AG20443 (cell line): ENCODE measurements around the gene STXBP2.

Experiments
- DNase-seq: peaks from one replicate; pipeline ENCODE4 v3.0.0; 2012; ENCODE audit warnings: low spot score, mixed read lengths

Gene STXBP2

DNA sequence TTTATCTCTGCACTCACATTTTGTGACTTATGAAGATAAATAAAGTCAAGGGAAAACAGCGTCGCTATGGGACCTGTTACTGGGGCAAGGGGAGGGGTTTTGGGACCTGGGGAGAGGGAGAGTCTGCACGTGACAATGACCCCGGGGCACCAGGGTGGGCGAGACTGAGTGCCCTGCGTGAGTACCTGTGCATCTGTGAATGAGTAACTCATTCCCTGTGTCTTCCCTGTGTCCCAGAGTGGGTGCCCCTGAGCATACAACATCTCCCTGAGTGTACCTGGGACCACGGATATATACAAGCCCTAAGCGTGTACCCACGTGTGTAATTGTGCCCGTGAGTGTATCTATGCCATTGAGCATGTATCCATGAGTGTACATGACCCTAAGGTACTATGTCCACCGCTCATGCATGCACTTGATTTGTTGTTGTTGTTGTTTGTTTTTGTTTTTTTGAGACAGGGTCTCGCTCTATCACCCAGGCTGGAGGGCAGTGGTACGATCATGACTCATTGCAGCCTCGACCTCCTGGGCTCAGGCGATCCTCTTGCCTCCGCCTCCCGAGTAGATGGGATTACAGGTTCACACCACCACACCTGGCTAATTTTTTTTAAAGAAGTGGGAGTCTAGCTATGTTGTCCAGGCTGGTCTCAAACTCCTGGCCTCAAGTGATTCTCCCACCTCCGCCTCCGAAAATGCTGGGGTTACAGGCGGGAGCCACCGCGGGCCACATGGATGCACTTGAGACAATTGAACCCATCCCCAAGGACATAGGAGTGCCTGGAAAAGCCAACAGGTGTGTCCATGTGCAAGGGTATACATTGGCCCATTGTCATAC lies 43.1 kb downstream of the STXBP2 start:
- DNase-seq, result no peak

DNA sequence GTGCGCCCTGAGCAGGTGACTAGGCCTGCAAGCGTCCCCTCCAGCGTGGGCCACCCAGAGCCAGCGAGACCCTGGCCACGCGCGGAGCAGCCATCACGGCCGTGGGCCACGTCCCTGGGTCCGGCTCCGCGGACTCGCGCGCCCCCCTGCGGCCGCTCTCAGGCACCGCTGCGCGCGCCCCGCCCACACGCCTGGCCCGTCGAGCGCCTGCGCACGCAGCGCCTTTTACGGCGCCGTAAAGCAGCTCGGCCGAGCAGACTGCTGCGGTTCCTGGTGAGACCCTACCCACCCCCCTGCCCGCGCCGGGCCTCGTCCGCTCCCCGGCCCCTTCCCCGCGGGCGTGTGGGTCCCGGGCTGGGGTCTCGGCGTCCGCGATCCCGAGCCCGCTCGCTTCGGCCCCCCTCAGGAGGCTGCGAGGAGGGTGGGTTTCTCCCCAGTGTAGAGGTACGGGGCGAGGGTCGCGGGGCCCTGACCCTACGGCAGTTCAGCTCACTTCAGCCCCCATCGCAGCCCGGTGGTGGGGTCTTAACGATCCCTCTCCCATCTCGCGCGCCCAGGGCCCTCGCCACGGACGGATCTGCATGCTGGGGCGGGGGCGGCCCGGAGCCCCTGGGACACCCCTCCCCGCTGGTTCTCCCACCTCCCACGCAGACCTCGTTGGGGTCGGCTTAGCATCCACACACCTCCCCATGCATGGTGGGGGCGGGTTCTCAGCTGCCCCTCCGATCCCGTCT lies 43.9 kb downstream of the STXBP2 start, which contains the start of gene TRAPPC5:
Gene TRAPPC5 (plus strand): TSS at position 228 of the 734 bp plus-strand sequence. CDS start 1,421 bp downstream, outside the sequence.
- peak; percentile 98 for DNase-seq

DNA sequence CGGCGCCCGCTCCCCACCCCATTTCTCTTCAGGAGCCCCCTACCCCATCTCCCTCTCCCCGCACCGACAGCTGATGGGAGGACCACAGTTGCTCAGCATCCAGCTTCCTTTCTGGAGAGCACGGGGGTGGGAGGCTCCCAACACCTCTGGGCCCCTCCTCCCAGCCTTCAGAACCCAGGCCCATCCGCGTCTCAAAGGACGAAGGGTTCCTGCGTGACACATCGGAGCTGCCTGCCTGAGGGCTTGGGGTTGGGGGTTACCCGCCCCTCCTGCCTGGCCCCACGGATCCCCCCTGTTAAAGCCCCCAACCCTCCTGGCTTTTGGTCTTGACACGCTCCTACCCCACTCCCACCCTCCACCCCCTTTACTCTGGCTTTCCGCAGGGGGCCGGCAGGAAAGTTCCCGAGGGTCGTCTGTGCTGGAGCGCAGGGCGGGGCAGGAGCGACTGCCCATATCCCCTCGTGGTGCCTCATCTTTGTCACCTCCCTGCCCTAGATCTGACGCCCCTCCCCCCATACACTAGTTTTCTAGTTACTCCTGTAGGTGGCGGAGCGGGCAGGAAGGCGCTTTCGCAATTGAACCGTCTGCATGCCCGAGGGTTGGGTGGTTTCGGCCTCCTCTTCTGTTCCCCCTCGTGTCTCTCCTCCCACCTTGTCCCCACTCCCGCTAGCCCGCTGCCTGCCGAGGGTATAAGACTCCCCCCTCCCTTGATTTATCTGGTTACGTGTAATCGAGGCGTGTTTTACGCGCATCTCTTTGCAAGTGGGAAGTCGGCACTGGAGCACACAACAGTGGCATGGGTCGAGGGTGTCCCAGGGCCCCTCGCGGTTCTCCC lies 44.6 kb downstream of the STXBP2 start:
- peak; percentile 90 for DNase-seq

DNA sequence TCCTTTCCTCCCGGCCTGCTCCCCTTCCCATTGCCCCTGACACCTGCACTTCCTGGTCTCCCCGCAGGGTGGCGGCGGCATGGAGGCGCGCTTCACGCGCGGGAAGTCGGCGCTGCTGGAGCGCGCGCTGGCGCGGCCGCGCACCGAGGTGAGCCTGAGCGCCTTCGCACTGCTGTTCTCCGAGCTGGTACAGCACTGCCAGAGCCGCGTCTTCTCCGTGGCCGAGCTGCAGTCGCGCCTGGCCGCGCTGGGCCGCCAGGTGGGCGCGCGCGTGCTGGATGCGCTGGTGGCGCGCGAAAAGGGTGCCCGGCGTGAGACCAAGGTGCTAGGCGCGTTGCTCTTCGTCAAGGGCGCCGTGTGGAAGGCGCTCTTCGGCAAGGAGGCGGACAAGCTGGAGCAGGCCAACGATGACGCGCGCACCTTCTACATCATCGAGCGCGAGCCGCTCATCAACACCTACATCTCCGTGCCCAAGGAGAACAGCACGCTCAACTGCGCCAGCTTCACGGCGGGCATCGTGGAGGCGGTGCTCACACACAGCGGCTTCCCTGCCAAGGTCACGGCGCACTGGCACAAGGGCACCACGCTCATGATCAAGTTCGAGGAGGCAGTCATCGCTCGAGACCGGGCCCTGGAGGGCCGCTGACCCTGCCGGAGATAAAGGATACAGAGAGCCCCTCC lies 45.4 kb downstream of the STXBP2 start:
- DNase-seq, result no peak

DNA sequence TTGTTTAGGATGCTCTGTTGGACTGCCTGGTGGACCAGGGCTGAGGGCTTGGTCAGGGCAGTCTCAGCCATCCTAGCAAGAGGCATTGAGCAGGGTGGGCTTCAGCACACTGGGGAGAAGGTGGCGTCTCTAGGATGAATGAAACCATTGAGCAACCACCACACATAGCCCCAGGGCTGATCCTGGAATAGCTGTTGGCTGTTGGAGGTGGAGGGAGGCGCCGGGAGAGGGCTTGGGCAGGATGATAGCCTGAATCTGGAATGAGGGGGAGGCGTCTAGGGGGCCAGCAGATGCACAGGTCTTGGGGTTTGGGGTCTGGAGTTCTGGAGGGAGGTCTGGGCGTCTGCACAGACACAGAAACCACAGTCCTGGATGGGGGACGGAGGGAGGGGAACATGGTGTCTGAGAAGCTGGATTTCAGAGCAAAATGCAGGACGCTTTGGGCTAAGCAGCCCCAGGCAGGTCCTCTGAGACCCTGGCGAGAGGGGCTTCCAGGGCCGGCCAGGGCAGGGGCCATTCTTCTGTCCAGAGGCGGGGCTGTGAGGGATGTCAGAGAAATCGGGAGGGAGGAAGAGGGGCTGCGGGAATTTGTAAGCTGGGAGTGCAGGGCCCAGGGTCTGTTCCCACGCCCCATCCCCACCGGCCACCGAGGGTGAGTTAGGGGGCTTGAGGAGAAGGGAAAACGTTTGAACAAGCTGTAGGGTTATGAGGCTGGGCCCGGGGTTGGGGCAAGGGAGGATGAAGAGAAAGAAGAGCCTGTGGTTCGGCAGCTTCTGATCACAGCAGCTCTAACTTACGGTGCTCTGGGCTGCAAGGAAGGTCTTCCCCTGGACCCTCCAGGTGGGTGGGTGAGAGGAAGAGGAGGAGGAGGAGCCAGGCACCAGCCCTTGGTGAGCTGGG lies 48.9 kb downstream of the STXBP2 start:
- DNase-seq, result no peak

DNA sequence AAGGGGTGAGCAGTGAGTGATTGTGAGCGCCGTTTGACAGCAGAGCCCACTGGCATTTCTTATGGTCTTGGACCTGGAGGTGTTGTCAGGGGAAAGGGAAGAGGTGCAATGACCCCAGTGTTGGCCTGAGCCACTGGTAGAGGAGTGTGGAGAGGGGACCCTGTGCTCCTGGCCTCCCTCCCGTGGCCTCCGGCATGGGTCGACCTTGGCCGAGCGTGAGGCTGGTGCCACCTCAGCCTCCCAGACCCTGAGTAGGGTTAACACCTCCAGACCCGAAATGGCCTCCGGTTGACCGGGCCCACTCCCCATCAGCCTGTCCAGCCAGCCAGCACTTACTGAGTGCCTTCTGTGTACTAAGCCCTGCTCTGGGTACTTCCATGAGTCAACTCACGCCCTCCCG lies 50.3 kb downstream of the STXBP2 start:
- DNase-seq, result no peak

DNA sequence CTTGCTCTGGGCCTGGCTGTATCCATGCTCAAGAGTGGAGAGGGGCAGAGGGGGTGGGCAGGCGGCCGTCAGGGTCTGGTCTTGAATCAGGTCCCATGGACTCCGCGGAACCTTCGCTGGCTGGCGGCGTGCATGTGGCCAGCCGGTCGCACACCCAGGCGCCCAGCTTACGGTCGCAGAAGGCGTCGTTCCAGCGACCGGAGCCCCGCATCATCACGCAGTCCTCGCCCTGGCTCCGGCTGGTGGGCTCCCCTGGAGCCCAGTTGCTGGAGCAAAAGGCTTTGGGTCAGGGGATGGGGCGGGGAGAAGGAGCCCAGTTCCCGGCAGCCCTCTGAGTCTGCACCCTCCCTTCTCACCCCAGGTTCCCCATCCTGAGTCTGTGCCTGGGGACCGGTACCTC lies 52.3 kb downstream of the STXBP2 start:
- DNase-seq, result no peak

DNA sequence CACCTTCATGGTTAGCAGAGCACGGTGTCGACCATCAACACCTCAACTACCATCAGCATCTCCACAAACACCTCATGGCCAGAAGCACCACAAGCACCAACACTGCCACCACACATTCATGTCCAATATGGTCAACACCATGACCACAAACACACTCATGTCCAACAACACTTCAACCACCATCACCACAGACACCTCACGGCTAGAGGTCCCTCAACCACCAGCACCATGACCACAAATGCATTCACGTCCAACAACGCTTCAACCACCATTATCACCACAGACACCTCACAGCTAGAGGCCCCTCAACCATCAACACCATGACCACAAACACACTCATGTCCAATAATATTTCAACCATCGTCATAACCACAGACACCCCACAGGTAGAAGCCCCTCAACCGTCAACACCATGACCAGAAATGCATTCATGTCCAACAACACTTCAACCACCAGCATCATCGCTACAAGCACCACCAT lies 53.9 kb downstream of the STXBP2 start:
- DNase-seq, result no peak

DNA sequence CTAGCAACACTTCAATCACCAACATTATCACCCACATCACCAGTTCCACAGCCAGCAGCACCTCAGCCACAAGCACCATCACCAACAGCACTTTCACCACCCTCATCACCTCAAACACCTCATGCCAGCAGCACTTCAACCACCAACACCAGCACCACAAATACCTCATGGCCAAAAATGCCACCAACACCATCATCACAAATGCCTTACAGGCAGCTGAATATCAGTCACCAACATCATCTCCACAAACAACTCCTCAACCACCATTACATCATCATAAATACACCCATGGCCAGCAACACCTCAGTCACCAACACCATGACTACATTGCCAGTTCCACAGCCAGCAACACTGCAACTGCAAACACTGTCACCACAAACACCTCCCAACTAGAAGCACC lies 54.6 kb downstream of the STXBP2 start:
- no peak for DNase-seq

DNA sequence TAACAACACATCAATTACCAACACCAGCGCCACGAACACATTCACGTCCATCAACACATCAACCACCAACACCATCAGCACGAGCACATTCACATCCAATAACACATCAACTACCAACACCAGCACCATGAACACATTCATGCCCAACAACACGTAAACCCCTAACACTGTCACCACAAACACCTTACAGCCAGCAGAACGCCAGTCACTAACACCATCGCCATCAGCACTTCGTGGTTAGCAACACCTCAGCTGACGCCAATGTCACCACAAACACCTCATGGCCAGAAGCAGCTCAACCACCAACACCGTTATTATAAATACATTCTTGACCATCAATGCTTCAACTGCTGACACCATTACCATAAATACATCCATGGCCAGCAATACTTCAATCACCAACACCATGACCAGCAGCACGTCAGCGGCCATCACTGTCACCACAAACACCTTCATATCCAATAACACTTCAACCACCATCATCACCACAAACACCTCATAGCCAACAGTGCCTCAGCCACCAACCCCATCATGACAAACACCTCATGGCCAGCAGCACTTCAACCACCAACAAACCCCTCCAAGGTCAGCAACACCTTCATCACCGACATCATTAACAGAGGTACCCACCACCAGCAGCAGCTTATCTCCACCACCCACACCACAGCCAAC lies 55.6 kb downstream of the STXBP2 start:
- DNase-seq, result no peak

DNA sequence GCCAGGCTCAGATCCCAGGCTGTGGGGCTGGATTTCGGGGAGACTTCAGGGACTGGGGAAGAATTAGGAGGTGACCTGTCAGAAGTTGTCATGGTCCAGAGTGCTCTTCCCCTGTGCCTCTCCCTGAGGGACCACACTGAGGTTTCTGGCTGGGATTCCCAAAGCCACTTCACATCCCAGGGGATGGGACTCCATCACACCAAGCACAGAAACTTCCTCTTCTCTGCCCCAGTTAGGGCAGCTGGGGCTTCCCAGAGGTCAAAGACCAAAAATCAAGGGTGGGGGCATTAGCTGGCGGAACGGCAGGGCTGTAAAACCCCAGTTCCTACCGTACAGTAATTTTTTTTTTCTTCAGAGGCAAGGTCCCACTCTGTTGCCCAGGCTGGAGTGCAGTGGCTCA lies 57.6 kb downstream of the STXBP2 start:
- DNase-seq, result no peak
